Measurements from ENCODE around the gene SHC4.

- TF ChIP-seq CTCF (conservative IDR thresholded peaks at IDR 0.05) (no peak), EZH2 (IDR thresholded peaks at IDR 0.05; ENCODE audit: low read depth) (no peak)
These were observed 25.8 kb downstream of the SHC4 start for GRCh38 chr15:48937886-48938285.

Data from PC-9 (cell line).